Epithelial cell of esophagus (primary cell): ENCODE results near the gene SETD4.
A peak's percentile ranks its signal among the peaks of the same experiment; 100 is the strongest.

Source experiments
- DNase-seq: peaks from one replicate; pipeline ENCODE4 v3.0.0; 2010; ENCODE audit warnings: low read depth
- H3K4me3 ChIP-seq: 2 replicates; pipeline ENCODE4 v1.5.1; 2011; ENCODE audit warnings: mild to moderate bottlenecking, low read length, control low read depth
- TF ChIP-seq, protein P1 (sequence below): IDR thresholded peaks from 2 replicates; pipeline ENCODE4 v1.5.1; 2011; ENCODE audit warnings: low read depth, mild to moderate bottlenecking, low read length, control low read depth, inconsistent platforms; ENCODE audit not compliant: insufficient read depth; ENCODE audit errors: missing control alignments

Gene SETD4

DNA sequence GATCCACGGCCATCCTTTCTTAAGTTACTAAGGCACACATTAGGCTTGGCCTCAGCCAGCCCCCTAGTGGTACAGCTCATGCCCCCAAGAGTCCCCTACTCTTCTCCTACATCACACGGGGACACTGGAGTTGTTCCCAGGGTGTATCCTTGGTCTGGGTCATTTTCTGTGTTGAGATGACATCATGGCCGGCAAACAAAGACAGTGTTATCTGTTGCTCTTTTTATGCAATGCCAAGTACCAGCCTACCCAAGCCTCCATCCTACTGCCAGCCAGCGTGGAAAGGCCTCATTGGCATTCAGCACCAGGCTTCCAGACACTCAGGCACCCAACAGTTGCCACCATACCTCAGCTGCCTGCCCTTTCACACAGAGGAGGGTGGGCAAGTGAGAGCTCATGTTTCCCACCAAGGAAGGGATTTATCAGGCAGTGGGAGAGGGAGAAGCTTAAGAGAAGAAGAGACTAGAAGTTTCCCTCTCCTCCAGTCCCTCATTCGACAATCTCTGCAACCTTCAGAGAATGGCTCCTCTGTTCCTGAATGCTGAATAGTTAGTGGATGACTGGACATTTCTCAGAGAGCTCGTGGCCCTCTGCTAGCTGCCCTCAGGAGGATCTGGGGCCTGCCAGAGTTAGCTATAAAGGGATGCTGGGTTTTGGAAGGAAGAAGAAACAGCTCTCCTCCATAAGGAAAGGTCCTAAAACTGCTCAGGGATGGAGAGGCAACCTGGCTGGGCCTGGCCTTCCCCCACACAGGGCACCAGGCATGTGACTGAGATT is 27.2 kb upstream of the SETD4 start:
- H3K4me3 ChIP-seq: no peak overlapping the region
- no peak for DNase-seq
- TF ChIP-seq, protein P1, sequence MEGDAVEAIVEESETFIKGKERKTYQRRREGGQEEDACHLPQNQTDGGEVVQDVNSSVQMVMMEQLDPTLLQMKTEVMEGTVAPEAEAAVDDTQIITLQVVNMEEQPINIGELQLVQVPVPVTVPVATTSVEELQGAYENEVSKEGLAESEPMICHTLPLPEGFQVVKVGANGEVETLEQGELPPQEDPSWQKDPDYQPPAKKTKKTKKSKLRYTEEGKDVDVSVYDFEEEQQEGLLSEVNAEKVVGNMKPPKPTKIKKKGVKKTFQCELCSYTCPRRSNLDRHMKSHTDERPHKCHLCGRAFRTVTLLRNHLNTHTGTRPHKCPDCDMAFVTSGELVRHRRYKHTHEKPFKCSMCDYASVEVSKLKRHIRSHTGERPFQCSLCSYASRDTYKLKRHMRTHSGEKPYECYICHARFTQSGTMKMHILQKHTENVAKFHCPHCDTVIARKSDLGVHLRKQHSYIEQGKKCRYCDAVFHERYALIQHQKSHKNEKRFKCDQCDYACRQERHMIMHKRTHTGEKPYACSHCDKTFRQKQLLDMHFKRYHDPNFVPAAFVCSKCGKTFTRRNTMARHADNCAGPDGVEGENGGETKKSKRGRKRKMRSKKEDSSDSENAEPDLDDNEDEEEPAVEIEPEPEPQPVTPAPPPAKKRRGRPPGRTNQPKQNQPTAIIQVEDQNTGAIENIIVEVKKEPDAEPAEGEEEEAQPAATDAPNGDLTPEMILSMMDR: no peak

- no peak overlapping the region for H3K4me3 ChIP-seq
- no peak for DNase-seq
- TF ChIP-seq, protein P1: no peak
Observed at GRCh38 chr21:36082237-36082664, 21.9 kb upstream of the SETD4 start.

- no peak overlapping the region for H3K4me3 ChIP-seq
- TF ChIP-seq, protein P1: no peak
- peak; percentile 95 for DNase-seq
Observed at GRCh38 chr21:36080386-36080785, 20.1 kb upstream of the SETD4 start.

GRCh38 chr21:36079671-36080070 is 19.3 kb upstream of the SETD4 start:
- no peak for DNase-seq
- TF ChIP-seq, protein P1: no peak
- H3K4me3 ChIP-seq: no peak overlapping the region

GRCh38 chr21:36079010-36079649 is 18.8 kb upstream of the SETD4 start:
- H3K4me3 ChIP-seq: no peak overlapping the region
- TF ChIP-seq, protein P1: no peak
- no peak for DNase-seq

DNA sequence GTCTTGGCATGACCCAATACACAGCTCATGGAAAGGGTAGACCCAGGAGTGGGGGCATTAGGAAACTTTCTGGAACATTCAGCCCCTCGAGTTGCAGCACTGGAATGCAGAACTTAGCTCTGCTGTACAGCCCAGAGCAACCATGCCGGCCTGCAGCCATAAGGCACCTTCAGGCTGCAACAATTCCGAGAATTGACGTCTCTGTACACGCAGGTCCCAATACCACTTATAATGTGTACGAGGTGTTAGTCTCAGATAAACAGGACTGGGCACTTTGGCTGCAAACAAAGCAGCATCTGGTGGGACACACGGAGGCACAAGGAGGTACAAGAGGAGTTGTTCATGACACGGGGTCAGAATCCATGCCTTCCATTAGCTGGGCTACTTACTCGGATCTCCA is 17.4 kb upstream of the SETD4 start:
- no peak overlapping the region for H3K4me3 ChIP-seq
- TF ChIP-seq, protein P1: no peak
- DNase-seq: no peak
